HG02884 (cell line): ENCODE data around the gene FRMD4B.

Source experiments
- ATAC-seq: cut with Tn5 transposase; IDR thresholded peaks from one replicate; pipeline ENCODE4 v1.9.1; 2021; ENCODE audit warnings: mild to moderate bottlenecking, moderate library complexity; ENCODE audit not compliant: unreplicated experiment

The FRMD4B gene

GRCh38 chr3:69406163-69406562, 20.3 kb upstream of the FRMD4B start:
- no peak for ATAC-seq

- no peak for ATAC-seq
These were observed 19.2 kb upstream of the FRMD4B start for GRCh38 chr3:69405067-69405466.

GRCh38 chr3:69403454-69403853, 17.6 kb upstream of the FRMD4B start:
- no peak for ATAC-seq

GRCh38 chr3:69400683-69401082, 14.8 kb upstream of the FRMD4B start:
- no peak for ATAC-seq

- ATAC-seq: no peak
These were observed 7.0 kb upstream of the FRMD4B start for GRCh38 chr3:69392850-69393249.

- no peak for ATAC-seq
These were observed 6.5 kb upstream of the FRMD4B start for GRCh38 chr3:69392415-69392814.

GRCh38 chr3:69391554-69391953, 5.7 kb upstream of the FRMD4B start:
- ATAC-seq: no peak

- ATAC-seq: no peak
These were observed 4.9 kb upstream of the FRMD4B start for GRCh38 chr3:69390771-69391170.

GRCh38 chr3:69389520-69390248, 3.8 kb upstream of the FRMD4B start:
- ATAC-seq: no peak

GRCh38 chr3:69388241-69388640, 2.4 kb upstream of the FRMD4B start:
- ATAC-seq: no peak

- no peak for ATAC-seq
These were observed 883 bp upstream of the FRMD4B start for GRCh38 chr3:69386556-69387385.

- no peak for ATAC-seq
These were observed 665 bp downstream of the FRMD4B start for GRCh38 chr3:69385123-69385722.

- ATAC-seq: no peak
These were observed 1.6 kb downstream of the FRMD4B start for GRCh38 chr3:69384326-69384725.

- no peak for ATAC-seq
These were observed 6.2 kb downstream of the FRMD4B start for GRCh38 chr3:69379661-69380060.

GRCh38 chr3:69378112-69378802, 7.6 kb downstream of the FRMD4B start:
- ATAC-seq: no peak

GRCh38 chr3:69377262-69377661, 8.6 kb downstream of the FRMD4B start:
- ATAC-seq: no peak

- ATAC-seq: no peak
These were observed 9.2 kb downstream of the FRMD4B start for GRCh38 chr3:69376731-69377130.

- no peak for ATAC-seq
These were observed 14.1 kb downstream of the FRMD4B start for GRCh38 chr3:69371816-69372215.

GRCh38 chr3:69370901-69371301, 15.0 kb downstream of the FRMD4B start:
- no peak for ATAC-seq

GRCh38 chr3:69370156-69370883, 15.6 kb downstream of the FRMD4B start:
- ATAC-seq: no peak
